ENCODE measurements around the gene RSAD1.
A peak's percentile ranks its signal among the peaks of the same experiment; 100 is the strongest.

The RSAD1 gene

GRCh38 chr17:50482516-50482915 lies 3.9 kb downstream of the RSAD1 start:
- peak; percentile 86 for TF ChIP-seq CTCF (IDR thresholded peaks at IDR 0.05; ENCODE audit: low read depth, low read length, missing control alignments)
- H3K4me3 ChIP-seq (replicated peaks; ENCODE audit: low read depth, low read length): no peak overlapping the region

DNA sequence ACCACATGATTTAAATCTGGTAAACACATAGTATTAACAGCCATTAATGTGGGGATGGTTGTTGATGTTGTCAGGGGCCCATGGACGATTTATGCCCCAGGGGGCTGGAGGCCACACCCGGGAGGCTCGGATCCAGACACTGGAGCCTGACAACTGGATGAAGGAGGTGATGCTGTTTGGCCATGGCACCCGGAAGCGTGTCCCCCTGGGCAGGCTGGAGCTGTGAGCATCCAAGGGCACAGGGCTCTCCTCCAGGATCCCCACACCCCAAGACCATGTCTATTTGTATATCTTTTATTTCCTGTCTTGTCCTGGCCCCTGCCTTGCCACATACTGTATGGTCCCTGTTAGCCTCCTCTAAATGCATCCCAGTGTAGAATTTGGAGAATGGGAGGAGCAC lies 4.6 kb downstream of the RSAD1 start:
- TF ChIP-seq CTCF (IDR thresholded peaks at IDR 0.05; ENCODE audit: low read depth, low read length, missing control alignments): no peak

More at GRCh38 chr17:50482516-50482915, 3.9 kb downstream of the RSAD1 start:
- peak; percentile 90 for DNase-seq (ENCODE audit: extremely low read depth, low read depth)

DNA sequence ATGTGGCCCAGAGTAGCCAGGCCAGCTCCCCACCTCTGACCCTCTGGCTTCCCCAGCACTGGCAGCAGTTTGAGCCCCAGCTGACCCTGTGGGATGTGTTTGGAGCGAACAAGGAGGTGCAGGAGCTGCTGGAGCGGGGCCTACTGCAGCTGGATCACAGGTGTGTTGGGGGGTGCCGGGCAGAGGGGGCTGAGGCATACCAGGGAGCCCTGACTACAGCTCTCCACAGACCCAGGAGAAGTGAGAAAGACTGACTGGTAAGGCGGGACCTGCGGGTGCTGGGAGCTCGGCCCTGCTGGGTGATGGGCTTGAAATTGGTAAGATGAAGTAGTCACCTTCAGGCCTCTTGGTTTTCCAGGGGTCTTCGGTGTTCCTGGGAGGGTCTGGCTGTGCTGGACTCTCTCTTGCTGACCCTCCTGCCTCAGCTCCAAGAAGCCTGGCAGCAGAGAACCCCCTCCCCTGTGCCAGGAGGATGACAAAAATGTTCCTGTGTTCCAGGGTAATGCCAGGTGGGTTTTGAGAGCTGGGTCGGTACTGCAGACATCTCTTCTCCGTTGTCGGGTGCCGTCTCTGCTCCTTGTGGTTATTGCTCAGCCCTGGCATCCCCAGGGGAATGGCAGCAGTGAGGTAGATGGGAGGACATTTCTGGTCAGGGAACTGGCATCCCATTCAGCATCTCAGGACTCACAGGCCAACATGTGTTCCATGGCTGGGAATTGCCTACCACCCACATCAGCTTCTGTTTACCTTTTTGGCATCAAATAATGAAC lies 5.9 kb downstream of the RSAD1 start:
- no peak overlapping the region for H3K4me3 ChIP-seq (replicated peaks; ENCODE audit: low read depth, low read length)
- DNase-seq (ENCODE audit: extremely low read depth, low read depth): no peak
- no peak for TF ChIP-seq CTCF (IDR thresholded peaks at IDR 0.05; ENCODE audit: low read depth, low read length, missing control alignments)

More for the DNA sequence above, 4.6 kb downstream of the RSAD1 start:
- no peak for DNase-seq (ENCODE audit: extremely low read depth, low read depth)
- no peak overlapping the region for H3K4me3 ChIP-seq (replicated peaks; ENCODE audit: low read depth, low read length)

DNA sequence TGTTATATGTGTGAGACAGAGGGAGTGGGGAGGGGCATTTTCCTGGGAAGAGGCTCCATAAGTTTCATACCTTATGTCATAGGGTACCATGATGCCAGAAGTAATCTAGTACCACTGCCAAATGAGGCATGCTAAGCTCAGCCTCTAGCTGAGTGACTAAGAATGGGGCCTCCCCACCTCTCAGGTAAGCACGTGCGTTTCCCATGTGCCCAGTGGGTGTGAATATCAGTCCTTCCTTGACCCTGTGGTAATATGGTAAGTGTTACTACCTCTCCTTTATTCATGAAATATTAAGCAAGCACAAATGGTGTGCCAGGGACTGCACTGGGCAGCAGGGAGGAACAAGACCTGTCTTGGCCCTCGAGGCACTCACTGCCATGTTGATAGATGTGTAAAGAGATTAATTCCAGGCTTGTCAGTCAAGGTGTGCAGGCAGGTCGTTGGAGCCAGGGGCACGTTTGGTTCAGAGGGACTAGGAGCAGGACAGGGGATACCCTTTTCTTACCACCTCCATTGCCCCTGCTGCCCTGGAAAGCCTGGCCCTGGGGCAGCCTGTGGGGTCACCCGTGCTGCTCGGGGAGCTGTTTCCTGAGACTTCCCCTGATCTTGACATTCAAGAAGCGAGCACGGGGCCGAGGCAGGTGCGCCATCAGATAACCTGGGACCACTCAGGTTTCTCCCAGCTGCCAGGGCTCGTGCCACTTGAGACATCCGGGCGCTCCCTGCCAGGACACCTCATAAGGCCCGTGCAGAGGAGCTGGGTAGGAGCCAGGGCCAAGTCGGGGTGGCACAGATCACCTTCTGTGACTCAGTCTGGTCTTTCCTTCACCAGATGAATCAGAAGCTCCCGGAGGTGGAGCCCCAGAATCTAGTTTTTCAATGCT lies 8.8 kb downstream of the RSAD1 start:
- H3K4me3 ChIP-seq (replicated peaks; ENCODE audit: low read depth, low read length): no peak overlapping the region
- no peak for TF ChIP-seq CTCF (IDR thresholded peaks at IDR 0.05; ENCODE audit: low read depth, low read length, missing control alignments)
- no peak for DNase-seq (ENCODE audit: extremely low read depth, low read depth)

- H3K4me3 ChIP-seq (replicated peaks; ENCODE audit: low read depth, low read length): no peak overlapping the region
- no peak for TF ChIP-seq CTCF (IDR thresholded peaks at IDR 0.05; ENCODE audit: low read depth, low read length, missing control alignments)
- no peak for DNase-seq (ENCODE audit: extremely low read depth, low read depth)
Measured at GRCh38 chr17:50488880-50489279, 10.2 kb downstream of the RSAD1 start.

GRCh38 chr17:50491505-50491904 lies 12.8 kb downstream of the RSAD1 start:
- TF ChIP-seq CTCF (IDR thresholded peaks at IDR 0.05; ENCODE audit: low read depth, low read length, missing control alignments): no peak
- no peak overlapping the region for H3K4me3 ChIP-seq (replicated peaks; ENCODE audit: low read depth, low read length)
- DNase-seq (ENCODE audit: extremely low read depth, low read depth): no peak

All from HFF-Myc (cell line).